SK-N-SH treated with all-trans-retinoic acid at 6 μM for 48 hours (cell line): ENCODE results near the gene PER2.
"Not testable (repeated sequence)": the region's sequence is repeated elsewhere in the genome, so short reads cannot be mapped to it uniquely, and the experiment has no call there.

Experiments used
- ATAC-seq: fragments of 200-7000 bp; cut with Tn5 transposase; 3 replicates; pipeline ENCODE4 v1.9.1; 2020; ENCODE audit warnings: mild to moderate bottlenecking, moderate library complexity
- ARNTL ChIP-seq: fragments of 450-650 bp; formaldehyde crosslinking; IDR thresholded peaks from 2 replicates; pipeline ENCODE4 v1.5.0; 2020; ENCODE audit warnings: low read depth, mild to moderate bottlenecking, moderate library complexity, borderline replicate concordance
- GLIS3 ChIP-seq: fragments of 250-450 bp; sonication (Bioruptor Pico); IDR thresholded peaks from 2 replicates; pipeline ENCODE4 v1.5.0; 2020; ENCODE audit warnings: mild to moderate bottlenecking, moderate library complexity
- ISL1 ChIP-seq: fragments of 250-450 bp; sonication (Bioruptor Pico); IDR thresholded peaks from 2 replicates; pipeline ENCODE4 v2.1.2; 2022; ENCODE audit warnings: mild to moderate bottlenecking, moderate library complexity
- OSR1 ChIP-seq: fragments of 250-450 bp; sonication (Bioruptor Pico); IDR thresholded peaks from 2 replicates; pipeline ENCODE4 v1.8.0; 2022; ENCODE audit warnings: moderate library complexity, mild to moderate bottlenecking, inconsistent platforms
- POU6F1 ChIP-seq: fragments of 250-450 bp; sonication (Bioruptor Pico); IDR thresholded peaks from 2 replicates; pipeline ENCODE4 v1.8.0; 2021; ENCODE audit warnings: low read depth, mild to moderate bottlenecking, moderate library complexity, borderline replicate concordance
- RARB ChIP-seq: fragments of 250-450 bp; sonication (Bioruptor Pico); IDR thresholded peaks from 2 replicates; pipeline ENCODE4 v1.8.0; 2021; ENCODE audit warnings: mild to moderate bottlenecking, moderate library complexity
- SNAI2 ChIP-seq: fragments of 250-450 bp; sonication (Bioruptor Pico); IDR thresholded peaks from 2 replicates; pipeline ENCODE4 v1.5.0; 2020; ENCODE audit warnings: mild to moderate bottlenecking, moderate library complexity
- TSHZ2 ChIP-seq: fragments of 250-450 bp; sonication (Bioruptor Pico); IDR thresholded peaks from 2 replicates; pipeline ENCODE4 v1.5.0; 2020; ENCODE audit warnings: mild to moderate bottlenecking, moderate library complexity
- ZC3H10 ChIP-seq: fragments of 250-450 bp; sonication (Bioruptor Pico); IDR thresholded peaks from 2 replicates; pipeline ENCODE4 v1.5.1; 2021; ENCODE audit warnings: mild to moderate bottlenecking, moderate library complexity
- ZFP3 ChIP-seq: fragments of 250-450 bp; sonication (Bioruptor Pico); IDR thresholded peaks from 2 replicates; pipeline ENCODE4 v1.5.0; 2020; ENCODE audit warnings: mild to moderate bottlenecking, moderate library complexity
- ZFP30 ChIP-seq: fragments of 450-650 bp; formaldehyde crosslinking; IDR thresholded peaks from 2 replicates; pipeline ENCODE4 v1.5.0; 2022; ENCODE audit warnings: mild to moderate bottlenecking, moderate library complexity
- ZNF70 ChIP-seq: fragments of 450-650 bp; formaldehyde crosslinking; IDR thresholded peaks from 2 replicates; pipeline ENCODE4 v1.5.0; 2020; ENCODE audit warnings: mild to moderate bottlenecking, moderate library complexity
- TF ChIP-seq, protein P1 (sequence below): fragments of 250-450 bp; sonication (Bioruptor Pico); IDR thresholded peaks from 2 replicates; pipeline ENCODE4 v1.5.1; 2021; ENCODE audit warnings: mild to moderate bottlenecking, moderate library complexity
- TF ChIP-seq, protein P2 (sequence below): fragments of 250-450 bp; sonication (Bioruptor Pico); IDR thresholded peaks from 2 replicates; pipeline ENCODE4 v1.8.0; 2020; ENCODE audit warnings: mild to moderate bottlenecking, moderate library complexity, borderline replicate concordance

Gene PER2

DNA sequence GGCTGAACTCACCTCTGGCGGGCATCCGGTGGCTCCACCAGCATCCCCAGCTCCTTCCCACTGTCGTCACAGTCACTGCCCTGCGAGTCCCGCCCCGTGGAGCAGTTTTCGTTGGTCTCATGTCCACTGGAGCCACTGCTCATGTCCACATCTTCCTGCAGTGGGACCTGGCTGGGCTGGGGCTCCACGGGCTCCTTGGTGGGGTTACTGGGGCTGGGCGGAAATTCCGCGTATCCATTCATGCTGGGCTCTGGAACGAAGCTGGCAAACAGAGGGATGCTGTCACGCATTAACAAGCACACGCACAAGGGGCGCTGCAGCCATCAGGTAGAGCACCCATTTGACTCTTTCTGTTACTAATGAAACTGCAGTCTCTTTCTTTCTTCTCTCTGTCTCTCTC lies 10.7 kb downstream of the PER2 start (continued):
- TF ChIP-seq TSHZ2 (CRISPR knock-in tag) = no peak
- TF ChIP-seq GLIS3 (CRISPR knock-in tag) = no peak
- TF ChIP-seq, protein P1, sequence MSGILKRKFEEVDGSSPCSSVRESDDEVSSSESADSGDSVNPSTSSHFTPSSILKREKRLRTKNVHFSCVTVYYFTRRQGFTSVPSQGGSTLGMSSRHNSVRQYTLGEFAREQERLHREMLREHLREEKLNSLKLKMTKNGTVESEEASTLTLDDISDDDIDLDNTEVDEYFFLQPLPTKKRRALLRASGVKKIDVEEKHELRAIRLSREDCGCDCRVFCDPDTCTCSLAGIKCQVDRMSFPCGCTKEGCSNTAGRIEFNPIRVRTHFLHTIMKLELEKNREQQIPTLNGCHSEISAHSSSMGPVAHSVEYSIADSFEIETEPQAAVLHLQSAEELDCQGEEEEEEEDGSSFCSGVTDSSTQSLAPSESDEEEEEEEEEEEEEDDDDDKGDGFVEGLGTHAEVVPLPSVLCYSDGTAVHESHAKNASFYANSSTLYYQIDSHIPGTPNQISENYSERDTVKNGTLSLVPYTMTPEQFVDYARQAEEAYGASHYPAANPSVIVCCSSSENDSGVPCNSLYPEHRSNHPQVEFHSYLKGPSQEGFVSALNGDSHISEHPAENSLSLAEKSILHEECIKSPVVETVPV (CRISPR knock-in tag) = no peak
- TF ChIP-seq POU6F1 (CRISPR knock-in tag) = no peak
- TF ChIP-seq ZNF70 (CRISPR knock-in tag) = no peak
- TF ChIP-seq ARNTL (CRISPR knock-in tag) = no peak
- TF ChIP-seq, all 23 proteins: peak for 0

DNA sequence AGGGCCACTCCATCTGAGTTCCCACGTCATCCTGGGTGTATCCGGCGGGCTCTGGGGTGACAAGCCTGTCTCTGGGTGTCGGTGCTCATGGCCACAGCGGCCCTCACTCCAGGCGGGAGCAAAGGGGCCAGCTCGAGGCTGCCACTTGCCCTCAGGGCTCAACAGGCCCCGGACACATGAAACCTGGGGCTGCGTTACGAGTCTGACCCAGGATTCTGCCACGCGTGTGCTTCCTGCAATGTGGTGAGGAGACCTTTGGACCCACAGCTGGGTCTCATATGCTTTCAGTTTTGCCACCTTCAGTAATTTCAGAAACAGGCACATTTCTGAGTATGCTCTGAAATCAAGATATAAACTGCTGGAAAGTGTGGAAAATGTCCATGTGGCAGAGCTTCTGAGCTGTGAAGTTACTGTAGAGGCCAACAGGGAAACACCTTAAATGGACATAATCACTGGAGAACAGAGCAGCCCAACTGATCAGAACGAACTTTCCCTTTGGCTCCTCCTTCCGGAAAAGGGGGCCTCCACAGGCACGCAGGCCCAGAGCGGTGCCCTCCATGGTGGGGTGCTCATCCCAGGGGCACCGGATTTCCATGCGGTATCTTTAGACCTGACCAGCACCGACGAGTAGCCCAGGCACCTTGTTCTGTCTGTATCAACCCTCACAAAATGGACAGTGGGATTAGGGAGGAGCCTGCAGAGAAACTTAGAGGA lies 14.1 kb downstream of the PER2 start:
- no peak for ATAC-seq

GRCh38 chr2:238273433-238273832 lies 15.0 kb downstream of the PER2 start:
- ATAC-seq = not testable (repeated sequence)

More for the DNA sequence above, 14.1 kb downstream of the PER2 start:
- TF ChIP-seq, protein P2, sequence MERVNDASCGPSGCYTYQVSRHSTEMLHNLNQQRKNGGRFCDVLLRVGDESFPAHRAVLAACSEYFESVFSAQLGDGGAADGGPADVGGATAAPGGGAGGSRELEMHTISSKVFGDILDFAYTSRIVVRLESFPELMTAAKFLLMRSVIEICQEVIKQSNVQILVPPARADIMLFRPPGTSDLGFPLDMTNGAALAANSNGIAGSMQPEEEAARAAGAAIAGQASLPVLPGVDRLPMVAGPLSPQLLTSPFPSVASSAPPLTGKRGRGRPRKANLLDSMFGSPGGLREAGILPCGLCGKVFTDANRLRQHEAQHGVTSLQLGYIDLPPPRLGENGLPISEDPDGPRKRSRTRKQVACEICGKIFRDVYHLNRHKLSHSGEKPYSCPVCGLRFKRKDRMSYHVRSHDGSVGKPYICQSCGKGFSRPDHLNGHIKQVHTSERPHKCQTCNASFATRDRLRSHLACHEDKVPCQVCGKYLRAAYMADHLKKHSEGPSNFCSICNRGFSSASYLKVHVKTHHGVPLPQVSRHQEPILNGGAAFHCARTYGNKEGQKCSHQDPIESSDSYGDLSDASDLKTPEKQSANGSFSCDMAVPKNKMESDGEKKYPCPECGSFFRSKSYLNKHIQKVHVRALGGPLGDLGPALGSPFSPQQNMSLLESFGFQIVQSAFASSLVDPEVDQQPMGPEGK (CRISPR knock-in tag) = no peak
- TF ChIP-seq TSHZ2 (CRISPR knock-in tag) = no peak
- TF ChIP-seq SNAI2 = no peak
- no peak for TF ChIP-seq RARB (CRISPR knock-in tag)
- TF ChIP-seq ISL1 (CRISPR knock-in tag) = no peak

GRCh38 chr2:238272156-238272555 lies 16.3 kb downstream of the PER2 start:
- ATAC-seq = no peak
- no peak for TF ChIP-seq ISL1 (CRISPR knock-in tag)
- TF ChIP-seq, protein P1 (CRISPR knock-in tag) = no peak
- TF ChIP-seq ZC3H10 (CRISPR knock-in tag) = no peak
- no peak for TF ChIP-seq ZFP3 (CRISPR knock-in tag)
- no peak for TF ChIP-seq ZFP30 (CRISPR knock-in tag)
- no peak for TF ChIP-seq POU6F1 (CRISPR knock-in tag)
- TF ChIP-seq TSHZ2 (CRISPR knock-in tag) = no peak
- no peak for TF ChIP-seq OSR1 (CRISPR knock-in tag)
- TF ChIP-seq RARB (CRISPR knock-in tag) = no peak
